ENCODE data around the gene IFT80.

Gene IFT80

GRCh38 chr3:160399125-160400029 lies at the start of gene IFT80, which contains the start of gene SMC4:
Gene IFT80, minus strand, starts transcription at chr3:160399225. Its CDS starts 14,625 bp downstream, at chr3:160384600.
Gene SMC4, plus strand, starts transcription at chr3:160399650. Its CDS starts 1,177 bp downstream, at chr3:160400827.
- peak; percentile 97 for DNase-seq (ENCODE audit: low spot score)

GRCh38 chr3:160447544-160447943 lies 48.5 kb upstream of the IFT80 start:
- DNase-seq (ENCODE audit: low spot score), result no peak

- no peak for DNase-seq (ENCODE audit: low spot score)
These were observed 47.6 kb upstream of the IFT80 start for GRCh38 chr3:160446522-160447056.

GRCh38 chr3:160445854-160446253 lies 46.8 kb upstream of the IFT80 start:
- DNase-seq (ENCODE audit: low spot score), result no peak

- DNase-seq (ENCODE audit: low spot score), result no peak
These were observed 45.4 kb upstream of the IFT80 start for GRCh38 chr3:160444411-160444810.

GRCh38 chr3:160440687-160441086 lies 41.7 kb upstream of the IFT80 start:
- DNase-seq (ENCODE audit: low spot score), result no peak

GRCh38 chr3:160437083-160437455 lies 38.0 kb upstream of the IFT80 start:
- no peak for DNase-seq (ENCODE audit: low spot score)

GRCh38 chr3:160435747-160436146 lies 36.7 kb upstream of the IFT80 start:
- DNase-seq (ENCODE audit: low spot score), result no peak

GRCh38 chr3:160435095-160435494 lies 36.1 kb upstream of the IFT80 start:
- no peak for DNase-seq (ENCODE audit: low spot score)

- no peak for DNase-seq (ENCODE audit: low spot score)
These were observed 35.0 kb upstream of the IFT80 start for GRCh38 chr3:160434071-160434470.

GRCh38 chr3:160427832-160428424 lies 28.9 kb upstream of the IFT80 start:
- DNase-seq (ENCODE audit: low spot score), result no peak

- DNase-seq (ENCODE audit: low spot score), result no peak
These were observed 18.3 kb upstream of the IFT80 start for GRCh38 chr3:160417311-160417710.

GRCh38 chr3:160413613-160414248 lies 14.7 kb upstream of the IFT80 start:
- DNase-seq (ENCODE audit: low spot score), result peak; percentile 59

- no peak for DNase-seq (ENCODE audit: low spot score)
These were observed 13.5 kb upstream of the IFT80 start for GRCh38 chr3:160412477-160412876.

GRCh38 chr3:160409812-160410610 lies 11.0 kb upstream of the IFT80 start:
- DNase-seq (ENCODE audit: low spot score), result no peak

- no peak for DNase-seq (ENCODE audit: low spot score)
These were observed 4.9 kb upstream of the IFT80 start for GRCh38 chr3:160403796-160404470.

GRCh38 chr3:160403028-160403545 lies 4.1 kb upstream of the IFT80 start:
- no peak for DNase-seq (ENCODE audit: low spot score)

GRCh38 chr3:160402221-160403027 lies 3.4 kb upstream of the IFT80 start:
- DNase-seq (ENCODE audit: low spot score), result no peak

- peak; percentile 15 for DNase-seq (ENCODE audit: low spot score)
These were observed 2.5 kb upstream of the IFT80 start for GRCh38 chr3:160401291-160402095.

Measured in activated CD4-positive, alpha-beta T cell treated with anti-CD3 and anti-CD28 coated beads, Interleukin-2, Interleukin-4, amounts not matched to agents 100 ng/mL and 50 ng/mL, durations not matched to agents 16 hours and 8 hours (primary cell).